Mesenchymal stem cell (in vitro differentiated cells and primary cell): ENCODE measurements around the gene PNPO.

Experiments used
- DNase-seq: peaks from one replicate; pipeline ENCODE4 v3.0.0-alpha.2; 2013
- H2AFZ ChIP-seq: one replicate; pipeline ENCODE4 v1.6.1; 2013; ENCODE audit warnings: low read depth, mild to moderate bottlenecking, control low read depth, inconsistent platforms, low read length, moderate library complexity
- H2AK5ac ChIP-seq: 2 replicates; pipeline ENCODE4 v1.6.1; 2013; ENCODE audit warnings: low read length, moderate library complexity, mild to moderate bottlenecking, inconsistent platforms; ENCODE audit not compliant: severe bottlenecking
- H2BK120ac ChIP-seq: one replicate; pipeline ENCODE4 v1.6.1; 2013; ENCODE audit warnings: low read depth, mild to moderate bottlenecking, inconsistent platforms, low read length, moderate library complexity
- H2BK12ac ChIP-seq, 2 experiments: one replicate each; pipeline ENCODE4 v1.6.1; 2013; ENCODE audit warnings: inconsistent platforms in 2 of 2, low read length in 2 of 2, mild to moderate bottlenecking in 2 of 2, moderate library complexity in 2 of 2, control low read depth in 1 of 2
- H2BK15ac ChIP-seq: one replicate; pipeline ENCODE4 v1.6.1; 2013; ENCODE audit warnings: mild to moderate bottlenecking, low read depth, inconsistent platforms; ENCODE audit not compliant: poor library complexity, severe bottlenecking
- H2BK5ac ChIP-seq: 2 replicates; pipeline ENCODE4 v1.6.1; 2013; ENCODE audit warnings: low read depth, mild to moderate bottlenecking, low read length, control low read depth, inconsistent platforms; ENCODE audit not compliant: poor library complexity, severe bottlenecking
- H3K14ac ChIP-seq, 2 experiments: one replicate each; pipeline ENCODE4 v1.6.1; 2013; ENCODE audit warnings: inconsistent platforms in 2 of 2, low read length in 2 of 2, control low read depth in 1 of 2, mild to moderate bottlenecking in 1 of 2, moderate library complexity in 1 of 2
- H3K18ac ChIP-seq, 2 experiments: one replicate each; pipeline ENCODE4 v1.6.1; 2013; ENCODE audit warnings: inconsistent platforms in 2 of 2, low read length in 2 of 2, control low read depth in 1 of 2, low read depth in 1 of 2, mild to moderate bottlenecking in 1 of 2
- H3K23ac ChIP-seq, 2 experiments: one replicate each; pipeline ENCODE4 v1.6.1; 2013; ENCODE audit warnings: inconsistent platforms in 2 of 2, low read length in 2 of 2, mild to moderate bottlenecking in 2 of 2, moderate library complexity in 2 of 2, control low read depth in 1 of 2
- H3K27ac ChIP-seq: 2 replicates; pipeline ENCODE4 v1.5.1; 2013; ENCODE audit warnings: mild to moderate bottlenecking, moderate library complexity, low read length, control low read depth, inconsistent platforms; ENCODE audit not compliant: poor library complexity, severe bottlenecking
- H3K27me3 ChIP-seq, 2 experiments: 2 replicates each; pipeline versions ENCODE4 v1.6.1 to v1.7.0; 2013; ENCODE audit warnings: low read length in 2 of 2, mild to moderate bottlenecking in 2 of 2, moderate library complexity in 2 of 2, control low read depth in 1 of 2, inconsistent platforms in 1 of 2; ENCODE audit not compliant: control insufficient read depth in 1 of 2, insufficient read depth in 1 of 2
- H3K36me3 ChIP-seq, 2 experiments: 2 replicates each; pipeline versions ENCODE4 v1.6.1 to v1.7.0; 2013; ENCODE audit warnings: low read length in 2 of 2, control low read depth in 1 of 2, inconsistent platforms in 1 of 2, low read depth in 1 of 2, mild to moderate bottlenecking in 1 of 2; ENCODE audit not compliant: insufficient read depth in 2 of 2, control insufficient read depth in 1 of 2
- H3K4ac ChIP-seq, 2 experiments: one replicate each; pipeline ENCODE4 v1.6.1; 2013; ENCODE audit warnings: inconsistent platforms in 2 of 2, low read length in 2 of 2, mild to moderate bottlenecking in 2 of 2, moderate library complexity in 2 of 2, control low read depth in 1 of 2, low read depth in 1 of 2
- H3K4me1 ChIP-seq: 2 replicates; pipeline ENCODE4 v1.6.1; 2013; ENCODE audit warnings: low read depth, low read length, control low read depth; ENCODE audit not compliant: control insufficient read depth, insufficient read depth
- H3K4me2 ChIP-seq: 2 replicates; pipeline ENCODE4 v1.6.1; 2013; ENCODE audit warnings: low read length, mild to moderate bottlenecking, inconsistent platforms; ENCODE audit not compliant: poor library complexity, severe bottlenecking
- H3K4me3 ChIP-seq, 2 experiments: 2 replicates each; pipeline versions ENCODE4 v1.5.1 to v1.7.0; 2013; ENCODE audit warnings: low read length in 2 of 2, mild to moderate bottlenecking in 2 of 2, control low read depth in 1 of 2, low read depth in 1 of 2; ENCODE audit not compliant: insufficient read depth in 1 of 2
- H3K79me1 ChIP-seq: replicated peaks from 2 replicates; pipeline ENCODE4 v1.6.1; 2013; ENCODE audit warnings: mild to moderate bottlenecking, control low read depth, low read length, inconsistent platforms; ENCODE audit not compliant: poor library complexity, severe bottlenecking
- H3K9ac ChIP-seq: 2 replicates; pipeline ENCODE4 v1.7.0; 2013; ENCODE audit warnings: mild to moderate bottlenecking, low read length, moderate library complexity
- H3K9me3 ChIP-seq: 2 replicates; pipeline ENCODE4 v1.7.0; 2013; ENCODE audit warnings: mild to moderate bottlenecking, low read length; ENCODE audit not compliant: control insufficient read depth
- H4K8ac ChIP-seq: one replicate; pipeline ENCODE4 v1.6.1; 2013; ENCODE audit warnings: inconsistent platforms, mild to moderate bottlenecking, low read length, moderate library complexity
- H4K91ac ChIP-seq: one replicate; pipeline ENCODE4 v1.6.1; 2013; ENCODE audit warnings: mild to moderate bottlenecking, low read length, inconsistent platforms
- WGBS: methylation state at CpG from one replicate; pipeline ENCODE4 v1.1.7; 2013; ENCODE audit warnings: mixed read lengths; 5-methylcytosine and 5-hydroxymethylcytosine counted together

PNPO gene

GRCh38 chr17:47925678-47925988, 15.7 kb upstream of the PNPO start:
- Histone ChIP-seq H3K4me1 (no peaks in the 10 kb centered on the region), H2BK120ac (no peak overlapping the region), H3K27ac (no peak overlapping the region), H3K36me3 (peaks cover 51 to 56% of the 10 kb centered on the region in 2 experiments), H3K14ac (no peak overlapping the region), H3K27me3 (no peaks in the 10 kb centered on the region), H3K23ac (no peak overlapping the region), H3K4ac (no peak overlapping the region), H4K8ac (no peak overlapping the region), H2BK12ac (no peak overlapping the region), H3K9me3 (no peaks in the 10 kb centered on the region), H2BK15ac (no peak overlapping the region), H3K79me1 (no peaks in the 10 kb centered on the region), H3K4me2 (no peak overlapping the region), H2BK5ac (no peak overlapping the region), H3K9ac (no peak overlapping the region), H3K18ac (no peak overlapping the region), H2AFZ (no peak overlapping the region), H2AK5ac (no peak overlapping the region), H4K91ac (no peak overlapping the region), H3K4me3 (no peak overlapping the region)
- DNase-seq: no peak
- WGBS: 100% methylated on average over 2 of the region's 3 CpGs

GRCh38 chr17:47927821-47928400, 13.5 kb upstream of the PNPO start:
- DNase-seq: no peak
- H3K4me1 ChIP-seq: no peaks in the 10 kb centered on the region
- no peak overlapping the region for H2BK15ac ChIP-seq
- no peak overlapping the region for H2BK120ac ChIP-seq
- H3K27ac ChIP-seq: no peak overlapping the region
- H2AK5ac ChIP-seq: no peak overlapping the region
- WGBS: 98% methylated on average over 18 of the region's 20 CpGs
- no peak overlapping the region for H2BK12ac ChIP-seq
- H3K18ac ChIP-seq: no peak overlapping the region
- no peak overlapping the region for H2AFZ ChIP-seq
- no peak overlapping the region for H3K4ac ChIP-seq
- peaks cover 45 to 52% of the 10 kb centered on the region in 2 experiments for H3K36me3 ChIP-seq
- no peak overlapping the region for H4K91ac ChIP-seq
- H3K27me3 ChIP-seq: no peaks in the 10 kb centered on the region
- H4K8ac ChIP-seq: no peak overlapping the region
- H3K14ac ChIP-seq: no peak overlapping the region
- H3K4me3 ChIP-seq: no peak overlapping the region
- H3K23ac ChIP-seq: no peak overlapping the region
- no peaks in the 10 kb centered on the region for H3K79me1 ChIP-seq
- no peak overlapping the region for H2BK5ac ChIP-seq
- no peaks in the 10 kb centered on the region for H3K9me3 ChIP-seq
- H3K9ac ChIP-seq: no peak overlapping the region
- H3K4me2 ChIP-seq: no peak overlapping the region

- Histone ChIP-seq H3K4me1 (no peaks in the 10 kb centered on the region), H3K27me3 (no peaks in the 10 kb centered on the region), H3K36me3 (peaks cover 40 to 47% of the 10 kb centered on the region in 2 experiments), H3K27ac (no peak overlapping the region), H2BK5ac (no peak overlapping the region), H2BK15ac (no peak overlapping the region), H3K18ac (no peak overlapping the region), H3K4me3 (no peak overlapping the region), H2BK120ac (no peak overlapping the region), H3K9me3 (no peaks in the 10 kb centered on the region), H4K91ac (no peak overlapping the region), H2AK5ac (no peak overlapping the region), H2BK12ac (no peak overlapping the region), H3K4me2 (no peak overlapping the region), H4K8ac (no peak overlapping the region), H3K23ac (no peak overlapping the region), H3K9ac (no peak overlapping the region), H3K79me1 (no peaks in the 10 kb centered on the region), H2AFZ (no peak overlapping the region), H3K14ac (no peak overlapping the region), H3K4ac (no peak overlapping the region)
- no peak for DNase-seq
- WGBS: no CpG with 5 or more reads among the region's 2 CpGs
Measured at GRCh38 chr17:47928415-47928814, 13.0 kb upstream of the PNPO start.

GRCh38 chr17:47929218-47930000, 12.0 kb upstream of the PNPO start:
- H3K79me1 ChIP-seq: no peaks in the 10 kb centered on the region
- H3K4me1 ChIP-seq: no peaks in the 10 kb centered on the region

More at GRCh38 chr17:47929218-47930000, 12.0 kb upstream of the PNPO start:
- H3K9ac ChIP-seq: no peak overlapping the region
- no peak overlapping the region for H3K18ac ChIP-seq
- no peaks in the 10 kb centered on the region for H3K27me3 ChIP-seq
- no peak for DNase-seq
- no peak overlapping the region for H2AFZ ChIP-seq
- no peak overlapping the region for H2AK5ac ChIP-seq
- WGBS: 95% methylated on average over 10 of the region's 10 CpGs
- H4K8ac ChIP-seq: no peak overlapping the region
- no peak overlapping the region for H2BK15ac ChIP-seq
- no peak overlapping the region for H4K91ac ChIP-seq
- no peak overlapping the region for H2BK5ac ChIP-seq
- H3K4me2 ChIP-seq: no peak overlapping the region
- H3K9me3 ChIP-seq: no peaks in the 10 kb centered on the region
- no peak overlapping the region for H3K23ac ChIP-seq
- H3K4ac ChIP-seq: no peak overlapping the region
- H3K36me3 ChIP-seq: peaks cover 31 to 40% of the 10 kb centered on the region in 2 experiments
- no peak overlapping the region for H2BK12ac ChIP-seq
- H3K4me3 ChIP-seq: no peak overlapping the region
- H2BK120ac ChIP-seq: no peak overlapping the region
- no peak overlapping the region for H3K14ac ChIP-seq
- H3K27ac ChIP-seq: no peak overlapping the region
